Gastrocnemius medialis (tissue), 4 donors: ENCODE results near the gene MAPK8IP3. TPM values are rescaled to one million over a fixed set of nuclear protein-coding genes. Genes with fewer than 3 reads are reported as not detected.

Experiments used
- ATAC-seq, 2 donors: fragments of 150-250 bp; one replicate each; pipeline ENCODE4 v1.9.1; 2016
- DNase-seq, 2 donors: peaks; one replicate each; pipeline ENCODE4 v3.0.0-alpha.2; 2019
- H3K27ac ChIP-seq, 4 donors: fragments of 200-600 bp; sonication (generic); 1 replicate in 1 of 4; 2 replicates in 3 of 4; pipeline ENCODE4 v1.5.1; 2016 to 2018; ENCODE audit warnings: mild to moderate bottlenecking in 2 of 4, moderate library complexity in 1 of 4
- H3K27me3 ChIP-seq, 3 donors: fragments of 200-600 bp; sonication (generic) in 2 of 3; 1 replicate in 1 of 3; 2 replicates in 2 of 3; pipeline versions ENCODE4 v1.5.1 to v1.6.0; 2016 to 2019; ENCODE audit warnings: mild to moderate bottlenecking in 1 of 3, moderate library complexity in 1 of 3
- H3K36me3 ChIP-seq, 2 donors: fragments of 200-600 bp; sonication (generic) in 1 of 2; one replicate each; pipeline ENCODE4 v1.5.1; 2017 to 2018
- H3K4me1 ChIP-seq, 2 donors: fragments of 200-600 bp; sonication (generic) in 1 of 2; one replicate each; pipeline ENCODE4 v1.5.1; 2016 to 2017; ENCODE audit warnings: mild to moderate bottlenecking in 2 of 2
- H3K4me3 ChIP-seq, 4 donors: fragments of 200-600 bp; sonication (generic) in 3 of 4; 1 replicate in 1 of 4; 2 replicates in 3 of 4; pipeline ENCODE4 v1.5.1; 2016 to 2019; ENCODE audit warnings: mild to moderate bottlenecking in 2 of 4
- H3K9me3 ChIP-seq, 3 donors: fragments of 200-600 bp; sonication (generic) in 2 of 3; 1 replicate in 1 of 3; 2 replicates in 2 of 3; pipeline ENCODE4 v1.5.1; 2016 to 2019
- POLR2A ChIP-seq, 2 donors: fragments of 450-650 bp; IDR thresholded peaks; one replicate each; pipeline ENCODE4 v1.6.1; 2017; ENCODE audit warnings: antibody characterized with exemption in 2 of 2, mild to moderate bottlenecking in 2 of 2, moderate library complexity in 2 of 2
- in situ Hi-C, 4 donors: fragments of 200-750 bp; cut with MboI; loops; one replicate each; pipeline versions ENCODE4 v1.15.0 to v1.8.0; 2017; ENCODE audit warnings: low sequenced_read_pairs in 4 of 4
- intact Hi-C: fragments of 100-400 bp; cut with DNase I; formaldehyde crosslinking; loops from one replicate; pipeline ENCODE4 v1.15.1; 2023; ENCODE audit warnings: low total_unique reads
- total RNA-seq, 4 donors: library from RNA; depleted of rRNA; stranded (reverse); fragments of >200 nt; gene quantifications; one replicate each; pipeline versions ENCODE4 v1.1.0 to v1.2.3, GENCODE V29; 2016
- TF ChIP-seq, protein P1 (sequence below), 5 experiments: fragments of 450-650 bp in 3 of 5; fragments of 200-600 bp in 2 of 5; sonication (generic) in 2 of 5; IDR thresholded peaks in 4 of 5; conservative IDR thresholded peaks in 1 of 5; 1 replicate in 4 of 5; 2 replicates in 1 of 5; pipeline ENCODE4 v1.5.1; 2016 to 2019; ENCODE audit warnings: antibody characterized with exemption in 5 of 5, mild to moderate bottlenecking in 3 of 5, moderate library complexity in 3 of 5

MAPK8IP3 gene
- total RNA-seq, 4 donors from 2014 or later: 6.5 to 22.6 (median 13.9) TPM

DNA sequence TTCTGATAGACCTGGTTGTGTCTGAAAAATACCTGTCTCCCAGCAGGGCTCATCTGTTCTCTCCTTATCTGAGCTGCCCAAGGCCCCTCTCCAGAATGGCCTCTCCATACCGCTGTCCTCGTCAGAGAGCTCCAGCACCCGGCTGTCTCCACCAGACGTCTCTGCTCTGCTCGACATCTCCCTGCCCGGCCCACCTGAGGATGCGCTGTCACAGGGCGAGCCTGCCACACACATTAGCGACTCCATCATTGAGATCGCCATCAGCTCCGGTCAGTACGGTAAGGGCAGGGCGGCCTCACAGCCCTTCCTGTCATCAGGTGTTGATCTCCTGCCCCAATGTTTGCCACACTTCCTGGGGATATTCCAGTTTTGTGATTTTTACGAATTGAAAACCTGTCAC lies 38.1 kb upstream of the MAPK8IP3 start:
- H3K27me3 ChIP-seq: no peaks in the 10 kb centered on the region
- no peak overlapping the region for H3K27ac ChIP-seq
- no peaks in the 10 kb centered on the region for H3K9me3 ChIP-seq
- in situ Hi-C loops: no loop called here
- ATAC-seq (no peak), DNase-seq (no peak)
- intact Hi-C loops: no loop called here
- TF ChIP-seq POLR2A (IDR thresholded peaks at IDR 0.05): no peak
- TF ChIP-seq, protein P1, sequence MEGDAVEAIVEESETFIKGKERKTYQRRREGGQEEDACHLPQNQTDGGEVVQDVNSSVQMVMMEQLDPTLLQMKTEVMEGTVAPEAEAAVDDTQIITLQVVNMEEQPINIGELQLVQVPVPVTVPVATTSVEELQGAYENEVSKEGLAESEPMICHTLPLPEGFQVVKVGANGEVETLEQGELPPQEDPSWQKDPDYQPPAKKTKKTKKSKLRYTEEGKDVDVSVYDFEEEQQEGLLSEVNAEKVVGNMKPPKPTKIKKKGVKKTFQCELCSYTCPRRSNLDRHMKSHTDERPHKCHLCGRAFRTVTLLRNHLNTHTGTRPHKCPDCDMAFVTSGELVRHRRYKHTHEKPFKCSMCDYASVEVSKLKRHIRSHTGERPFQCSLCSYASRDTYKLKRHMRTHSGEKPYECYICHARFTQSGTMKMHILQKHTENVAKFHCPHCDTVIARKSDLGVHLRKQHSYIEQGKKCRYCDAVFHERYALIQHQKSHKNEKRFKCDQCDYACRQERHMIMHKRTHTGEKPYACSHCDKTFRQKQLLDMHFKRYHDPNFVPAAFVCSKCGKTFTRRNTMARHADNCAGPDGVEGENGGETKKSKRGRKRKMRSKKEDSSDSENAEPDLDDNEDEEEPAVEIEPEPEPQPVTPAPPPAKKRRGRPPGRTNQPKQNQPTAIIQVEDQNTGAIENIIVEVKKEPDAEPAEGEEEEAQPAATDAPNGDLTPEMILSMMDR (IDR thresholded peaks at IDR 0.05 in 4 of 5, conservative IDR thresholded peaks at IDR 0.05 in 1 of 5): no peak
- H3K4me1 ChIP-seq: no peaks in the 10 kb centered on the region
- no peak overlapping the region for H3K4me3 ChIP-seq
- H3K36me3 ChIP-seq: peaks cover 0 to 98% of the 10 kb centered on the region in 2 donors

DNA sequence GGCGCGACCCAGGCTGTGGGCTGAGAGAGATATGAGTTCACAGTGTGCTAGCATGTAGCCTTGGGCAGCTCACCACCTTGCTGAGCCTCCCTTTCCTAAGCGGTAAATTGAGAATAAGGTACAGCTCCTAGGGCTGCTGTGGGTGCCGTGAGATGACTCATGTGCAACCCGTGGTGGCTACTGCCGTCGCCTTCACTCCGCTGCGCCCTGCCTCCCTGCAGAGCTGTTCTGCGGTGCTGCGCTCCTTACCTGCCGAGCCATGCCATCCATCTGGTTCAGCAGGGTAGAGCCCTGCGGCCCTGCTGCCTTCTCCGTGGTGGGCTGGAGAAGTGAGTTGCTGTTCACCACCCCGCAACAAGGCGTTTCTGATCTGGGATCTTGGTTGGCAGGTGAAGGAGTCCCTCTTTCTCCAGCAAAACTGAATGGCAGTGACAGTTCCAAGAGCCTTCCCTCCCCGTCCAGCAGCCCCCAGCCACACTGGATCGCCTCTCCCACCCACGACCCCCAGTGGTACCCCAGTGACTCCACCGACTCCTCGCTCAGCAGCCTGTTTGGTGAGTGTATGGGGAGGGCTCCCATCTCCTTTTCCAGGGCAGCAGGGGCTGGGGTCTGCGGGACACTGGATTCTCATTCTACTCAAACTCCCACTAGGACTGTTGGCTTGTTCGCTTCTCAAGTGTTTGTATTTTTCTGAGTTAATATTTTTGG lies 37.2 kb upstream of the MAPK8IP3 start:
- Histone ChIP-seq H3K27ac (no peak overlapping the region), H3K4me3 (no peak overlapping the region), H3K27me3 (no peaks in the 10 kb centered on the region), H3K9me3 (no peaks in the 10 kb centered on the region), H3K36me3 (peaks cover 0 to 95% of the 10 kb centered on the region in 2 donors), H3K4me1 (no peaks in the 10 kb centered on the region)
- ATAC-seq (no peak), DNase-seq (no peak)
- in situ Hi-C loops (no loop called here), intact Hi-C loops (no loop called here)
- no peak for TF ChIP-seq POLR2A (IDR thresholded peaks at IDR 0.05)
- TF ChIP-seq, protein P1 (IDR thresholded peaks at IDR 0.05 in 4 of 5, conservative IDR thresholded peaks at IDR 0.05 in 1 of 5): no peak

GRCh38 chr16:1669698-1670097 lies 36.3 kb upstream of the MAPK8IP3 start:
- Histone ChIP-seq H3K9me3 (no peaks in the 10 kb centered on the region), H3K4me1 (no peaks in the 10 kb centered on the region), H3K27ac (no peak overlapping the region), H3K36me3 (peaks cover 0 to 95% of the 10 kb centered on the region in 2 donors), H3K4me3 (no peak overlapping the region), H3K27me3 (no peaks in the 10 kb centered on the region)
- TF ChIP-seq, protein P1 (IDR thresholded peaks at IDR 0.05 in 4 of 5, conservative IDR thresholded peaks at IDR 0.05 in 1 of 5): no peak
- no peak for TF ChIP-seq POLR2A (IDR thresholded peaks at IDR 0.05)
- DNase-seq: no peak
- no peak for ATAC-seq
- in situ Hi-C loops: no loop called here
- intact Hi-C loops: no loop called here

- Histone ChIP-seq H3K36me3 (peaks cover 0 to 95% of the 10 kb centered on the region in 2 donors), H3K27ac (no peak overlapping the region), H3K27me3 (no peaks in the 10 kb centered on the region), H3K9me3 (no peaks in the 10 kb centered on the region), H3K4me1 (no peaks in the 10 kb centered on the region), H3K4me3 (no peak overlapping the region)
- TF ChIP-seq, protein P1 (IDR thresholded peaks at IDR 0.05 in 4 of 5, conservative IDR thresholded peaks at IDR 0.05 in 1 of 5): no peak
- no peak for TF ChIP-seq POLR2A (IDR thresholded peaks at IDR 0.05)
- intact Hi-C loops: no loop called here
- in situ Hi-C loops: no loop called here
- ATAC-seq: no peak
- no peak for DNase-seq
Observed at GRCh38 chr16:1670371-1670770, 35.6 kb upstream of the MAPK8IP3 start.

- no peaks in the 10 kb centered on the region for H3K27me3 ChIP-seq
- ATAC-seq (no peak), DNase-seq (no peak)
- no peaks in the 10 kb centered on the region for H3K4me1 ChIP-seq
- H3K9me3 ChIP-seq: no peaks in the 10 kb centered on the region
- peaks cover 0 to 95% of the 10 kb centered on the region in 2 donors for H3K36me3 ChIP-seq
- no peak overlapping the region for H3K4me3 ChIP-seq
- in situ Hi-C loops: no loop called here
- no peak for TF ChIP-seq POLR2A (IDR thresholded peaks at IDR 0.05)
- TF ChIP-seq, protein P1 (IDR thresholded peaks at IDR 0.05 in 4 of 5, conservative IDR thresholded peaks at IDR 0.05 in 1 of 5): no peak
- H3K27ac ChIP-seq: no peak overlapping the region
- intact Hi-C loops: no loop called here
Observed at GRCh38 chr16:1670866-1671265, 35.1 kb upstream of the MAPK8IP3 start.
